DLD1 (cell line): Measurements from ENCODE around the gene AGBL4.
"Not testable (repeated sequence)": the region's sequence is repeated elsewhere in the genome, so short reads cannot be mapped to it uniquely, and the experiment has no call there.

Source experiments
- in situ Hi-C: cut with HindIII; loops from 2 replicates; pipeline ENCODE4 v1.10.0; 2017; ENCODE audit warnings: low sequenced_read_pairs

The AGBL4 gene

DNA sequence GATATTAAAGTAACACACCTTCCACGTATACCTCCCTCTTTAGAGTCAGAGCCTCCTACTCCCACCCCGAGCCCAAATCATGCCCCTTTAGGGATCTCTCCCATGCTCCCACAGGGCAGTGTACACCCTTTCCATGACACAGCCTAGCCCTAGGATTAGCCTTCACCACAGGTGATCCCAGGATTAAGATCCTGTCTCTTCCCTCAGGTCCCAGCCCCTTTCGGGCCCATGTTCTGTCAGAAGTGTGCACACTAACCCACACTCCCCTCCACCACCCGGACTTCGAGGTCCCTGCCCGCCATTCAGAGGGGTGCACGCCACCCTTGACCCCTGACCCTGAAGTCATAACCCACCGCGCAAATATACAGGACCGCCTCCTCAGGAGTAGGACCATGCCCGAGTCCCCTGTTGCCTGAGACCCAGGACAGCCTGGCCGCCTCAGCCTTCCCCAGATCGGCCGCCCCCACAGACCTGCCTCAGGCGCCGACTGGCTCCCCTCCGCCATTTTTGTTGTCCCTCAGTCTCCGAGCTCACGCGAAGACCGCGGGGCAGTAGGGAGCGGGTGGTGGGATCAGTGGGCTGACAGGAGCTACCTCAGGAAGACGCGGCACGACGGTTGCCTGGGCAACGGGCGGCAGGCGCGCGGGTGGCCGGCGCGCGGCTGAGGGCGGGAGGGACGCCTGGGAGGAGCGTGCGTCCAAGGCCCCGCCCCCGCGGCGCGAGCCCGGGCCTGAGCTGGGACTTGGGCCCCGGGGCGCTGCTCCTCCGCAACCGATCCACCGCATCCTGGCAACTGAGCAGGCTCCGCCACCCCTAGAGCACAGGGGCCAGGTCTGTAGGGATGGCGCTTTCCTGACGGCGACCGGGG is at the start of gene AGBL4:
Gene AGBL4, minus strand, starts transcription at position 663 of the 868 bp plus-strand sequence.
- in situ Hi-C loops: no loop called here

GRCh38 chr1:50066806-50067205 is 43.1 kb upstream of the AGBL4 start:
- in situ Hi-C loops: no loop called here

DNA sequence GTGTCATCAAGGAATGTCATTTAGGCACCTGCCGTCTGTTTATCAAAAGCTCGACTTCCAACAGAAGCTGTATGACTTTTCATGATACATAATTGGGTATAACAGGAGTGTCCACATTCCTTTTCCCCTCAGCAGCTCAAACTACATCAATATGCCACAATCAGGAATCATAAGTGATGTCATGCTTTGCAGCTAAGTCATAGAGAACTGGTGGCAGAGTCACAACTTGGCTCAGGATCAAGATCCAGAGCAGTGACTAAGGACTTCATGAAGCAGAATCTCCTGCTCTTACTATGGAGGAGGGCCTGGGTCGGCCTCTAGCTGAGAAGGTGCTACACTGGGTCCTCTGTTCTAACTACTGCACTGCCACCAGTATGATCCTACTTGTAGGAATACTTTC is 36.5 kb upstream of the AGBL4 start:
- in situ Hi-C loops: no loop called here

DNA sequence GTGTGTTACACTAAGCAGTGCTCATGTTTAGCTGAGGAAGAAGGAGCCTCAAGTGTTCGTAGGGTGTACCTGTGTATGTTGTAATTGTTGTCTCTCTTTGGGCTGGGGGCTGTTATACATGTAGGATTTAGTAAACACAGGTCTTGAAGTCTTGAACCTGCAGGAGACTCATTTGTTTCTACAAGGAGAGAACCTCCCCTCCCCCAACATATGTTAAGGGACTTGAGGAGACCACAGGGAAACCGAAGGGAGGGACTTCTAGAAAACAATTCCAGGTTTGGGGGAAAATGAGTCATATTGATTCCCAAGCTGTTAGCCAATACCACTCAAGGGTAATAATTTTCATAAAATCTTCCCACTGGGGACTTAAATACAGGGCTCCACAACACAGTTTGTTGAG is 25.0 kb upstream of the AGBL4 start:
- in situ Hi-C loops: no loop called here

GRCh38 chr1:50047916-50048694 is 24.4 kb upstream of the AGBL4 start:
- in situ Hi-C loops: no loop called here

DNA sequence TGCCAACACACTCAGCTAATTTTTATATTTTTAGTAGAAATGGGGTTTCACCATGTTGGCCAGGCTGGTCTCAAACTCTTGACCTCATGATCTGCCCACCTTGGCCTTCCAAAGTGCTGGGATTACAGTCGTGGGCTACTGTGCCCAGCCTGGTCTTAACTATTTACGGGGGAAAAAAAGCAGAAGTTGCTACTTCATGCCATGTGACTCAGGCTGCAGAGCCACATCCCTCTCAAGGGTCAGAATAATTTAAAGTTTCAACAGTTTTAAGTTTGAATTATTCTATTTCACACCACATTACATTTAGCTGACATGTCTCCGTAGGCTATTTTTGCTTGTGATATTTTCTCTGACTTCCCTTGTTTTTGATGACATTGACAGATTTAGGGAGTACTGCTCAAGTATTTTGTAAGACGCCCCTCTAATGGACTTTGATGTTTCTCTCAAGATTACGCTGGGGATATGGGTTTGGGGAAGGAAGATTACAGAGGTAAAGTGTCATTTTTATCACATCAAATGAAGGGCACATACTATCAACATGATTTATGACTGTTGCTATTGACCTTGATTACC is 14.6 kb upstream of the AGBL4 start:
- in situ Hi-C loops: no loop called here

GRCh38 chr1:50027794-50028193 is 4.0 kb upstream of the AGBL4 start:
- in situ Hi-C loops: no loop called here

DNA sequence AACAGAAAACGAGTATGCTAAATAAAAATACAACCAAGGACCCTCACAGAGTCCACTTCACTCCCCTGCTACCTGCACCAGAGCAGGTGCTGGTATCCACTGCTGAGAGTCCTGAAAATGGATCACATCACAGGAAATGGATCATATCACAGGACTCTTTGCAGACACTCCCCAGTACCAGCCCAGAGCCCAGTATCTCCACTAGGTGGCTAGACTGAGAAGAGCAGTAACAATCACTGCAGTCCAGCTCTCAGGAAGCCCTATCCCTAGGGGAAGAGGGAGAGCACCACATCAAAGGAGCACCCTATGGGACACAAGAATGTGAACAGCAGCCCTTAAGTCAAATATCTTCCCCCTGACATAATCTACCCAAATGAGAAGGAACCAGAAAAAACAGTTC is 28.0 kb downstream of the AGBL4 start:
- in situ Hi-C loops: no loop called here

DNA sequence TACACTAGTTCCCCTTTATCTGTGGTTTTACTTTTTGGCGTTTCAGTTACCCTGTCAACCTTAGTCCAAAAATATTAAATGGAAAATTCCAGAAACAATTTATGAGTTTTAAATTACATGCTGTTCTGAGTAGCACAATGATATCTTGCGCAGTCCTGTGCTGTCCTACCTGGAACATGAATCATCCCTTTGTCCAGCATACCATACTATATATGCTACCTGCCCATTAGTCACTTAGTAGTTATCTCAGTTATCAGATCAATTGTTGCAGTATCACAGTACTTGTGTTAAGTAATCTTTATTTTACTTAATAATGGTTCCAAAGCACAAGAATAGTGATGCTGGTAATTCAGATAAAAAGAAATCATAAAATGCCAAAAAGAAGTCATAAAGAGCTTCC is 52.7 kb downstream of the AGBL4 start:
- in situ Hi-C loops: no loop called here

DNA sequence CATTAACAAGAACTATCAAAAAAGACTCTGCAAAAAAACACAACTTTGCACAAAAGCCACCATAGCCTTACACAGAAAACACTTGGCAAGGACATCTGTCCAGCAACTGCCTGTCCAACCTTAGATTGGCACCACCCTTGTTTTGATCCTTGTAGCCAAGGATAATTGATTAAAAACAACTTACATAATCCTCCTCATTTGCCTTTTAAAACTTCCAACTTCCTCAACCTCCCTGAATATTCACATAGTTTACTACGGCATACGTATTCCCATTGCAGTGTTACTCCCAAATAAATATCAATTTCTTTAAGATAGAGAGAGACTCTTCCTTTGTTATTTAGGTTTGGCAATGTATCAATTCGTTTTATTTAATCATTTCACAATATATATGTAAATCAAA is 72.4 kb downstream of the AGBL4 start:
- in situ Hi-C loops: no loop called here

GRCh38 chr1:49915301-49915700 is 108.5 kb downstream of the AGBL4 start:
- in situ Hi-C loops: not testable (repeated sequence)

DNA sequence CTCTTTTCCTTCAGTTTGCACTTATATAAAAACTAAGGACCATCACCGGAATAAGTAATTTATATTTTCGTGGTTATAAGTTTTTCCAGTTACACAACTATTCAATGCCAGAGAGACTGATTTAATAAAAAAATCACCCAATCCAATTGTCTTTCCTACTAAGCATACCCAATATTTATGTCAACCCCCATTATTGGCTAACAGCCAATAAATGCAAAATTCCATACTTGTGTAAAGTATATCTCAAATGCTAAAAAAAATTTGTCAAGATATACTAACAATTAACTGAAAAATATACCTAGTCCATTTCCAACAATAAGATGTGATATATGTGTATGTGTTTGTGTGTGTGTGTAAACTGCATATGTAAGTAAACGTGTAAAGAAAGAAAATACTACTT is 117.4 kb downstream of the AGBL4 start:
- in situ Hi-C loops: no loop called here

DNA sequence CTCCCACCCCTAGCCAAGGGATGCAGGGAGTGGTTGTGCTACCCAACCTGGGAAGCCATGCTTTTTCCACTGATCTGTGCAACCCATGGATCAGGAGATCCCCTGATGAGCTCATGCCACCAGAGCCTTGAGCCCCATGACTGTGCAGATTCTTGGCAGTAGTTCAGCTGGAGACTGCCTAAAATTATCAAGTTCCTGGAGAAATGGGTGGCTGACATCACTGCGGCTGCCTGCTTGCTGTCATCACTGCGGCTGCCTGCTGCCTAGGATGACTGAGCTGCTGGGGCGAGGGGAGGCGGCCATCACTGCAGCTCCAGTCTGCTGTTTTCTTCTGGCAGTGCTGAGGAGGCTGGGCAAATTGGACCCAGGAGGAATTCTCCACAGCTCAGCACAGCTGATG is 159.2 kb downstream of the AGBL4 start:
- in situ Hi-C loops: no loop called here

DNA sequence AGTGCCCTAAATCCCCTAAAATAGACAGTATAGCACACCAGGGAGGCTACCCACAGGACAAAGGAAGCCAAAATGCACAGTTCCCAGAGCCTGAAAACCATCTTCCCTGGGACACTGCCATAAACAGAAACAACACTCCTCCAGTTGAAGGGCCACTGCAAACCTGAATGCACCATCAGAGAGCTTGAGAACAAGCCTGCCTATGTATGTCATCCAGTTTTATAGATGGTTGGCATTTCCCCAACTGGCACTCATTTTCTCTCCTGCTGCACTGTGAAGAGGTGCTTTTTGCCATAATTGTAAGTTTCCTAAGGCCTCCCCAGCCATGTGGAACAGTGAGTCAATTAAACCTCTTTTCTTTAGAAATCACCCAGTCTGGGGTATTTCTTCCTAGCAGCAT is 169.0 kb downstream of the AGBL4 start:
- in situ Hi-C loops: no loop called here

DNA sequence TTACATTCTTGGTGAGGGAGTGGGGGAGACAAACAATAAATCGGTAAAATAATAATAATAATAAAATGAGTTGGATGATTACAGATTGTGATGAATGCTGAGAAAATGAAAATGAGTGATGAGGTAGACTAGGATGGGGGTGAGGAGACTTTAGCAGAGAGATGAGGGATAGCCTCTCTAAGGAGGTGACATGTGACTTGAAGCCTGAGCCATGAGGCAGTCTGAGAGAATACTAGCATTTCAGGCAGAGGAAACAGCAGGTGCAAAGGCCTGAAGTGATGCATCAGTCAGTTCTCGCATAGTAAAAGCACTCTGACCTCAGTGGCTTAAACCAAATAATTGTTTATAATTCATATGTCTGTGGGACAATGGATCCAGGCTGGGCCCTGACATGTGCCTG is 181.2 kb downstream of the AGBL4 start:
- in situ Hi-C loops: no loop called here

GRCh38 chr1:49841767-49842166 is 182.0 kb downstream of the AGBL4 start:
- in situ Hi-C loops: no loop called here

- in situ Hi-C loops: no loop called here
Observed at GRCh38 chr1:49824261-49824660, 199.5 kb downstream of the AGBL4 start.

- in situ Hi-C loops: no loop called here
Observed at GRCh38 chr1:49817681-49818080, 206.1 kb downstream of the AGBL4 start.

GRCh38 chr1:49787013-49787412 is 236.7 kb downstream of the AGBL4 start:
- in situ Hi-C loops: not testable (repeated sequence)

GRCh38 chr1:49765034-49765433 is 258.7 kb downstream of the AGBL4 start:
- in situ Hi-C loops: no loop called here

- in situ Hi-C loops: not testable (repeated sequence)
Observed at GRCh38 chr1:49738118-49738517, 285.6 kb downstream of the AGBL4 start.

DNA sequence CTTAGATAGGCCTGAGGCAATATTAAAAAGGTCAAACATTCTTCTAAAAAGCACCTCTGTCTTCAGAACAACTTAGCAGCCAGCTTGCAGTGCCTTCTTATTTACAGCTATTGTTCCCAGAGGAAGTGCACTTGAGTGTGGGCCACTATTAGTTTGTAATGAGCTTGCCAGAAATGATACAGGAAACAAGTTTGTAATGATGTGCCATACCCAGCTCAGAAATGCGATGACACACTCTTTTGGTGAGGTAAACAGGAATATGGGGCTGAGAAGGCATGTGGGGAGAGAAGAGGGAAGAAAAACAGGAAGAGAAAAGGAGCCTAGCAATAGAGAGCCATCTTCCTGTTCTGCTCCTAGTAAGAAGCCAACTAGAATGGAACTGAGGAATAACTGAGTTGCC is 295.4 kb downstream of the AGBL4 start:
- in situ Hi-C loops: no loop called here
